H1 (cell line): Measurements from ENCODE around the gene GJD2. TPM values are rescaled to one million over a fixed set of nuclear protein-coding genes. Genes with fewer than 3 reads are reported as not detected.

Experiments
- CREB1 ChIP-seq: IDR thresholded peaks from 2 replicates; pipeline ENCODE4 v1.6.1; 2012; ENCODE audit warnings: inconsistent platforms
- CTBP2 ChIP-seq: IDR thresholded peaks from 2 replicates; pipeline ENCODE4 v1.7.0; 2011; ENCODE audit warnings: borderline replicate concordance, mild to moderate bottlenecking, moderate library complexity, mixed read lengths, low read length; ENCODE audit not compliant: insufficient read depth, insufficient read length
- FOSL1 ChIP-seq: IDR thresholded peaks from 2 replicates; pipeline ENCODE4 v1.6.1; 2011; ENCODE audit warnings: mild to moderate bottlenecking, low read depth, low read length, moderate library complexity; ENCODE audit not compliant: insufficient read depth
- MAFK ChIP-seq: IDR thresholded peaks from 2 replicates; pipeline ENCODE4 v1.6.1; 2012; ENCODE audit warnings: low read depth, mild to moderate bottlenecking, improper control_type of control experiment, low read length
- PHF8 ChIP-seq: fragments of 200-600 bp; sonication (generic); conservative IDR thresholded peaks from 2 replicates; pipeline ENCODE4 v1.7.1; 2012; ENCODE audit warnings: low read depth, mild to moderate bottlenecking, inconsistent platforms, low read length, moderate library complexity
- POLR2A ChIP-seq, 2 experiments: IDR thresholded peaks; 1 replicate in 1 of 2; 2 replicates in 1 of 2; pipeline ENCODE4 v1.6.1; 2011; ENCODE audit warnings: low read depth in 2 of 2, low read length in 2 of 2, mild to moderate bottlenecking in 2 of 2; ENCODE audit errors: control extremely low read depth in 1 of 2
- polyA plus RNA-seq, 7 experiments: library from polyadenylated mRNA; depleted of rRNA in 3 of 7; stranded (reverse) in 5 of 7; unstranded in 2 of 7; fragments of >200 nt in 5 of 7; fragments of 200-250 nt in 2 of 7; gene quantifications; 1 replicate in 5 of 7; 2 replicates in 1 of 7; 4 replicates in 1 of 7; pipeline versions ENCODE4 v1.2.1 to v1.2.3, GENCODE V29; 2011 to 2013; ENCODE audit warnings: missing spikeins in 2 of 7, mixed read lengths in 2 of 7
- total RNA-seq: library from RNA; stranded (reverse); fragmentation: NEBNext Ultra II Directional; extraction: Animal tissue kit (Norgen Biotek cat#: 25700); gene quantifications from 2 replicates; pipeline ENCODE4 v1.2.1, GENCODE V29; 2021
- TF ChIP-seq, protein P1 (sequence below): IDR thresholded peaks from 2 replicates; pipeline ENCODE4 v1.6.1; 2012; ENCODE audit warnings: inconsistent platforms
- TF ChIP-seq, protein P2 (sequence below): IDR thresholded peaks from 2 replicates; pipeline ENCODE4 v1.6.1; 2011; ENCODE audit warnings: low read depth, mild to moderate bottlenecking, low read length; ENCODE audit not compliant: insufficient read depth

Gene GJD2
- total and polyA plus RNA-seq, 2 of the 8 experiments (the other 6 are each of a cell fraction or from before 2014, with no cell fraction given): 0.39 to 0.54 TPM

DNA sequence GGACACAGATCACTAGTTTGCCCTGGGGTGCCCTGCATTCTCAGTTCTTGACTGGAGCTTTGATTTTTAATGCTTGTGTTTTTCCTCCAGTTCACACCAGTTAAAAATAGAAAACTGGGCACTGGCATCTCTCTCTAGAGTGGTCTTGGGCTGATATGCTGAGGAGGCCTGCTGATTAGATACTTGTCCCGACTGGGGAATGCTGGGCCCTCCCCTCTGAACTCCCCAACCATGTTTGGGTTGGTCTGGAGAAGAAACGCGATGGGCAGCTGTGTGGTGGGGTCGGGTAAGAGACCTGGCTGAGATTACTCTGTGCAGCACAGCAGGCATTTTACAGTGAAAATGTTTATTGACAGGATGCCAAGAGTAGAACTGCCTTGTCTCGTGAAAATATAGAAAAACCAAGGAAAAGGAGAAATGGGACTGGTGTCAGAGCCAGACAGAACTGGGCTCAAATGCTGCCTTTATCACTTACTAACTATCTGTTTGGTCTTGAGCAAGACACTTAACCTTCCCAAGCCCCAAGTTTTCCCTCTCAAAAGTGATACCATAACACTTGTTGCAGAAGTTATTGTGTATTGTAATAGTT is 42.1 kb upstream of the GJD2 start (continued):
- TF ChIP-seq MAFK: no peak
- no peak for TF ChIP-seq FOSL1
- TF ChIP-seq CREB1: no peak
- TF ChIP-seq, protein P1, sequence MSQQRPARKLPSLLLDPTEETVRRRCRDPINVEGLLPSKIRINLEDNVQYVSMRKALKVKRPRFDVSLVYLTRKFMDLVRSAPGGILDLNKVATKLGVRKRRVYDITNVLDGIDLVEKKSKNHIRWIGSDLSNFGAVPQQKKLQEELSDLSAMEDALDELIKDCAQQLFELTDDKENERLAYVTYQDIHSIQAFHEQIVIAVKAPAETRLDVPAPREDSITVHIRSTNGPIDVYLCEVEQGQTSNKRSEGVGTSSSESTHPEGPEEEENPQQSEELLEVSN: no peak
- TF ChIP-seq CTBP2: no peak
- no peak for TF ChIP-seq PHF8
- TF ChIP-seq, protein P2, sequence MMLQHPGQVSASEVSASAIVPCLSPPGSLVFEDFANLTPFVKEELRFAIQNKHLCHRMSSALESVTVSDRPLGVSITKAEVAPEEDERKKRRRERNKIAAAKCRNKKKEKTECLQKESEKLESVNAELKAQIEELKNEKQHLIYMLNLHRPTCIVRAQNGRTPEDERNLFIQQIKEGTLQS: no peak
- TF ChIP-seq POLR2A (IDR thresholded peaks at IDR 0.05; ENCODE audit: control extremely low read depth in 1 of 2, low read depth in 2 of 2, low read length in 2 of 2): no peak
- TF ChIP-seq, all 59 proteins: peak for 0
